Testis (tissue), 3 donors: Measurements from ENCODE around the gene POLR3A. TPM values are rescaled to one million over a fixed set of nuclear protein-coding genes. Genes with fewer than 3 reads are reported as not detected.

ENCODE experiments used
- DNase-seq: peaks from one replicate; pipeline ENCODE4 v3.0.0-alpha.2; 2019
- H3K27ac ChIP-seq, 2 donors: fragments of 200-600 bp; sonication (generic); one replicate each; pipeline ENCODE4 v1.5.1; 2019
- H3K27me3 ChIP-seq: fragments of 200-600 bp; sonication (generic); one replicate; pipeline ENCODE4 v1.5.1; 2019
- H3K36me3 ChIP-seq: fragments of 200-600 bp; sonication (generic); one replicate; pipeline ENCODE4 v1.5.1; 2017; ENCODE audit warnings: low read depth; ENCODE audit errors: missing control alignments
- H3K4me1 ChIP-seq: fragments of 200-600 bp; sonication (generic); one replicate; pipeline ENCODE4 v1.5.1; 2019
- H3K4me3 ChIP-seq, 2 donors: fragments of 200-600 bp; sonication (generic); one replicate each; pipeline ENCODE4 v1.5.1; 2017 to 2019
- H3K9me3 ChIP-seq: fragments of 200-600 bp; sonication (generic); one replicate; pipeline ENCODE4 v1.5.1; 2017
- CTCF ChIP-seq, 3 experiments: fragments of 450-650 bp in 2 of 3; fragments of 200-600 bp in 1 of 3; sonication (generic) in 1 of 3; IDR thresholded peaks; one replicate each; pipeline ENCODE4 v1.5.1; 2016 to 2019; ENCODE audit warnings: antibody characterized with exemption in 3 of 3, mild to moderate bottlenecking in 2 of 3, moderate library complexity in 1 of 3
- POLR2A ChIP-seq: fragments of 450-650 bp; IDR thresholded peaks from one replicate; pipeline ENCODE4 v1.6.1; 2017; ENCODE audit warnings: antibody characterized with exemption, mild to moderate bottlenecking, moderate library complexity
- WGBS, 2 donors: methylation state at CpG; one replicate each; pipeline ENCODE4 v1.1.5; 2018; 5-methylcytosine and 5-hydroxymethylcytosine counted together
- intact Hi-C: fragments of 100-400 bp; cut with DNase I; formaldehyde crosslinking; loops from one replicate; pipeline ENCODE4 v1.15.1; 2023; ENCODE audit warnings: low total_unique reads
- polyA plus RNA-seq: library from polyadenylated mRNA; stranded (reverse); fragments of 350-450 nt; fragmentation: Illumina TruSeq; extraction: RNeasy Lipid Tissue Mini Kit (QIAGEN cat#74804); gene quantifications from one replicate; pipeline ENCODE4 v1.2.3, GENCODE V29; 2014; ENCODE audit warnings: low read depth, low replicate concordance; ENCODE audit not compliant: insufficient read depth
- total RNA-seq, 2 donors: library from RNA; depleted of rRNA; stranded (reverse); fragments of >200 nt; gene quantifications; one replicate each; pipeline ENCODE4 v1.2.3, GENCODE V29; 2016

The POLR3A gene
- total and polyA plus RNA-seq, 3 donors from 2014 or later = 16.1 to 23.0 (median 20.9) TPM

GRCh38 chr10:78033387-78033636 lies 4.0 kb upstream of the POLR3A start:
- TF ChIP-seq POLR2A = no peak
- no peak for TF ChIP-seq CTCF (IDR thresholded peaks at IDR 0.05)
- no peak for DNase-seq
- H3K27me3 ChIP-seq = no peaks in the 10 kb centered on the region
- no peaks in the 10 kb centered on the region for H3K36me3 ChIP-seq
- intact Hi-C loops = no loop called here
- peak overlapping the region; percentile 82 for H3K4me3 ChIP-seq
- 0% methylated on average over 4 of the region's 4 CpGs for WGBS, 2 donors
- no peaks in the 10 kb centered on the region for H3K9me3 ChIP-seq
- peak overlapping the region; percentile 32 to 45 for H3K27ac ChIP-seq
- H3K4me1 ChIP-seq = peaks cover 18% of the 10 kb centered on the region

- TF ChIP-seq POLR2A (no peak), CTCF (IDR thresholded peaks at IDR 0.05) (no peak)
- Histone ChIP-seq H3K27me3 (no peaks in the 10 kb centered on the region), H3K27ac (peak overlapping the region; percentile 60 to 71), H3K36me3 (no peaks in the 10 kb centered on the region), H3K4me3 (peak overlapping the region; percentile 87 to 96), H3K9me3 (no peaks in the 10 kb centered on the region), H3K4me1 (peaks cover 6% of the 10 kb centered on the region)
- intact Hi-C loops = loop anchor here (10.0 kb wide), 1 partner anchor 184 kb away; no protein-coding TSS in a partner anchor
- DNase-seq = no peak
- WGBS, 2 donors = 28 to 29% methylated on average over 34 to 36 of the region's 36 CpGs
Observed at GRCh38 chr10:78028438-78029268, 662 bp downstream of the POLR3A start.

DNA sequence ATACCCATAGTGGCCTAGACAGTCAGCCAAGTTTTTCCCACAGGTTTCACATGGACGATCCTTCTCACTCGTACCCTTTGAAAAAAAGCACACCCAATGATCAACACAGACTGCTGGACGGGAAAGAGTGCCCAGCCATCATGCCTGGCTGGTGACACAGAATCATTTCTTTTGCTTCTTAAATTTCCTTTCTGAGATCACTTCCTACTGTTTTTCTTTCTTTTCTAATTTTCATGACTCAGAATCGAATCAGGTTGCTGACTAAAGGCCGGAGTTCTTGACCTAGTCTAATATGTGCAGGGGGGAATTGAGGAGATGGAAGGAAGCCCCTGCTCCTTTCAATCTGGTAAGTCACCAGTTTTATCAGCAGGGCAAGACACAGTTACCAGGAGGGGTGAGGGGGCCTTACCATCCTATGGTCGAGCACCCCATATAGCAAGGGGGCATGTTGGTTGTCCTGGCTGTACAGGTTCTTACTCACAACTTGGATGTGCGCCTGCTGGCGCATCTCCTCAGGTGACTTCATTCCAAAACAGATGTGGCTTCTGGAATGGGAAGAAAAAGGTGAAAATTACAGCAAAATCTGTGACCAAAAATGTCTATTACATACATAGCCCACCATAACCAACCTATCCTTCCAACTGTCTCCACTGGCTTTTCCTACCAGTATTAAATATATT lies 3.5 kb downstream of the POLR3A start:
- Histone ChIP-seq H3K4me1 (peaks cover 6% of the 10 kb centered on the region), H3K27me3 (no peaks in the 10 kb centered on the region), H3K36me3 (no peaks in the 10 kb centered on the region), H3K9me3 (no peaks in the 10 kb centered on the region), H3K4me3 (no peak overlapping the region), H3K27ac (no peak overlapping the region)
- intact Hi-C loops = loop anchor here (10.0 kb wide), 1 partner anchor 181 kb away; no protein-coding TSS in a partner anchor
- TF ChIP-seq POLR2A = no peak
- TF ChIP-seq CTCF (IDR thresholded peaks at IDR 0.05) = no peak
- 88 to 98% methylated on average over 8 of the region's 8 CpGs for WGBS, 2 donors
- no peak for DNase-seq

DNA sequence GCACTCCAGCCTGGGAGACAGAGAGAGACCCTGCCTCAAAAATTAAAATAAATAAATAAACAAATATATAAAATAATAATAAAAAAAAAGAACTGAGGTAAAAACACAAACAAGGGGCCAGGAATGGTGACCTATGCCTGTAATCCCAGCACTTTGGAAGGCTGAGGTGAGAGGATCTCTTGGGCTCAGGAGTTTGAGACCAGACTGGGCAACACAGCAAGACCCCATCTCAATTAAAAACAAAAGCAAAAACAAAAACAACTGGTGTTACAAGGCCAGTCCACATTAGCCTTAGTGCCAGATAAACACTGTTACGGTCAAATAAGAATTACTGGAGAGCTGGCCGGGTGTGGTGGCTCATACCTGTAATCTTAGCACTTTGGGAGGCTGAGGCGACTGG lies 5.6 kb downstream of the POLR3A start:
- WGBS, 2 donors = 89 to 99% methylated on average over 3 of the region's 3 CpGs

More for the DNA sequence above, 5.6 kb downstream of the POLR3A start:
- no peak for TF ChIP-seq CTCF (IDR thresholded peaks at IDR 0.05)
- TF ChIP-seq POLR2A = no peak
- H3K4me3 ChIP-seq = no peak overlapping the region
- H3K36me3 ChIP-seq = no peaks in the 10 kb centered on the region
- H3K27ac ChIP-seq = no peak overlapping the region
- peaks cover 6% of the 10 kb centered on the region for H3K4me1 ChIP-seq
- DNase-seq = no peak
- H3K9me3 ChIP-seq = no peaks in the 10 kb centered on the region
- intact Hi-C loops = loop anchor here (10.0 kb wide), 1 partner anchor 179 kb away; no protein-coding TSS in a partner anchor
- no peaks in the 10 kb centered on the region for H3K27me3 ChIP-seq
